Heart left ventricle (tissue), 16 donors: ENCODE data around the gene ENPP6. TPM values are rescaled to one million over a fixed set of nuclear protein-coding genes. Genes with fewer than 3 reads are reported as not detected.

Source experiments
- ATAC-seq, 4 donors: fragments of 200-7000 bp; cut with Tn5 transposase; one replicate each; pipeline ENCODE4 v1.9.1; 2020 to 2022; ENCODE audit warnings: moderate library complexity in 4 of 4, mild to moderate bottlenecking in 3 of 4, moderate number of reproducible peaks in 1 of 4
- DNase-seq, 5 donors: peaks; one replicate each; pipeline ENCODE4 v3.0.0-alpha.2; 2020
- H3K27ac ChIP-seq, 12 donors: fragments of 200-600 bp; sonication (generic) in 4 of 12; one replicate each; pipeline versions ENCODE4 v1.5.0 to v1.8.0; 2016 to 2022; ENCODE audit warnings: mild to moderate bottlenecking in 2 of 12
- H3K27me3 ChIP-seq, 9 donors: fragments of 200-600 bp; sonication (generic) in 2 of 9; one replicate each; pipeline versions ENCODE4 v1.5.1 to v1.8.0; 2016 to 2022; ENCODE audit warnings: mild to moderate bottlenecking in 3 of 9
- H3K36me3 ChIP-seq, 9 donors: fragments of 200-600 bp; sonication (generic) in 2 of 9; one replicate each; pipeline versions ENCODE4 v1.5.0 to v1.8.0; 2018 to 2022; ENCODE audit warnings: mild to moderate bottlenecking in 2 of 9
- H3K4me1 ChIP-seq, 12 donors: fragments of 200-600 bp; sonication (generic) in 4 of 12; one replicate each; pipeline versions ENCODE4 v1.5.0 to v1.8.0; 2016 to 2022; ENCODE audit warnings: mild to moderate bottlenecking in 3 of 12
- H3K4me3 ChIP-seq, 12 donors: fragments of 200-600 bp; sonication (generic) in 4 of 12; one replicate each; pipeline versions ENCODE4 v1.5.0 to v1.8.0; 2017 to 2022; ENCODE audit warnings: mild to moderate bottlenecking in 9 of 12, moderate library complexity in 4 of 12
- H3K9me3 ChIP-seq, 12 donors: fragments of 200-600 bp; sonication (generic) in 4 of 12; one replicate each; pipeline versions ENCODE4 v1.5.0 to v1.8.0; 2016 to 2022; ENCODE audit warnings: mild to moderate bottlenecking in 1 of 12
- CTCF ChIP-seq, 12 donors: fragments of 200-600 bp; sonication (generic) in 4 of 12; IDR thresholded peaks; one replicate each; pipeline versions ENCODE4 v1.5.0 to v1.8.0; 2018 to 2022; ENCODE audit warnings: antibody characterized with exemption in 12 of 12, mild to moderate bottlenecking in 5 of 12
- POLR2A ChIP-seq, 2 donors: fragments of 450-650 bp; IDR thresholded peaks; one replicate each; pipeline ENCODE4 v1.6.1; 2017; ENCODE audit warnings: antibody characterized with exemption in 2 of 2, mild to moderate bottlenecking in 2 of 2, moderate library complexity in 2 of 2
- WGBS, 4 donors: extraction: QIAGEN DNeasy Blood & Tissue Kit in 2 of 4; methylation state at CpG; one replicate each; pipeline versions ENCODE4 v1.1.5 to v1.1.7; 2013 to 2018; 5-methylcytosine and 5-hydroxymethylcytosine counted together
- intact Hi-C, 10 donors: fragments of 100-400 bp; cut with DNase I; formaldehyde crosslinking; loops; one replicate each; pipeline versions ENCODE4 v1.11.1 to v1.14.2; 2022
- polyA plus RNA-seq, 2 donors: library from polyadenylated mRNA; stranded (reverse); fragments of 200-250 nt; gene quantifications; one replicate each; pipeline ENCODE4 v1.2.3, GENCODE V29; 2013
- total RNA-seq, 9 donors: library from RNA; depleted of rRNA in 2 of 9; stranded (reverse); fragments of >200 nt in 2 of 9; fragmentation: NEBNext Ultra II Directional in 3 of 9; extraction: Animal tissue kit (Norgen Biotek cat#: 25700) in 3 of 9; gene quantifications; one replicate each; pipeline versions ENCODE4 v1.1.0 to v1.2.4, GENCODE V29; 2016 to 2023
- donor health status: ischemic (EF 13 %, LVEDD 7.1; RV severe dilation, severe dysfunction).
- donor health status: healthy with polysubstance abuse.
- donor health status: DM: no; HTN: yes; CAD: no.
- donor health status: DM: no; HTN: no; CAD: no.
- donor health status: ischemic (EF 25% LVEDD 6.9; RV normal size, moderate dysfunction).
- donor health status: ischemic (EF 25% LVEDD 5.7; RV mildly dilated, moderate dysfunction).
- donor health status: healthy.
- donor health status: DM: yes; HTN: yes; CAD: no.
- donor health status: ischemic (EF 35%, LVEDD 5.7; RV mildly dilated, moderate dysfunction).
- donor health status: nonischemic (EF 11% LVEDD 7.7; RV severe dilation, severe dysfunction).
- donor health status: DM: yes; HTN: yes; CAD: no.
- donor health status: PGD.
- donor health status: ischemic (EF 29% LVEDD 5.4; RV normal size, mild dysfunction).
- donor health status: nonischemic (EF 23%, LVEDD 6.1; RV moderate dilation, normal function).

ENPP6 gene
- total and polyA plus RNA-seq, 11 donors: 0.03 to 0.35 (median 0.19) TPM; not detected in 2

GRCh38 chr4:184203300-184203699 lies 14.4 kb downstream of the ENPP6 start:
- WGBS, 4 donors: 95 to 98% (median 97%) methylated on average over 6 of the region's 6 CpGs

GRCh38 chr4:184201179-184201578 lies 16.5 kb downstream of the ENPP6 start:
- Histone ChIP-seq H3K9me3 (no peaks in the 10 kb centered on the region), H3K4me1 (no peaks in the 10 kb centered on the region), H3K4me3 (no peak overlapping the region), H3K27ac (no peak overlapping the region), H3K36me3 (no peaks in the 10 kb centered on the region), H3K27me3 (peaks cover 0 to 4% (median 0%) of the 10 kb centered on the region in 9 donors)
- ATAC-seq (no peak), DNase-seq (no peak)
- TF ChIP-seq POLR2A (IDR thresholded peaks at IDR 0.05) (no peak), CTCF (IDR thresholded peaks at IDR 0.05) (no peak)
- WGBS, 4 donors: 58 to 78% (median 72%) methylated on average over 7 of the region's 7 CpGs
- intact Hi-C loops: no loop called here

More at GRCh38 chr4:184203300-184203699, 14.4 kb downstream of the ENPP6 start:
- intact Hi-C loops: no loop called here
- peaks cover 0 to 4% (median 0%) of the 10 kb centered on the region in 9 donors for H3K27me3 ChIP-seq
- no peaks in the 10 kb centered on the region for H3K36me3 ChIP-seq
- H3K4me3 ChIP-seq: no peak overlapping the region
- TF ChIP-seq CTCF (IDR thresholded peaks at IDR 0.05): no peak
- TF ChIP-seq POLR2A (IDR thresholded peaks at IDR 0.05): no peak
- DNase-seq (no peak), ATAC-seq (no peak)
- no peak overlapping the region for H3K27ac ChIP-seq
- no peaks in the 10 kb centered on the region for H3K9me3 ChIP-seq
- H3K4me1 ChIP-seq: no peaks in the 10 kb centered on the region

- intact Hi-C loops: no loop called here
- H3K27me3 ChIP-seq: peaks cover 0 to 4% (median 0%) of the 10 kb centered on the region in 9 donors
These were observed 17.4 kb downstream of the ENPP6 start for GRCh38 chr4:184200296-184200695.

GRCh38 chr4:184199780-184200179 lies 17.9 kb downstream of the ENPP6 start:
- Histone ChIP-seq H3K4me3 (no peak overlapping the region), H3K9me3 (no peaks in the 10 kb centered on the region), H3K36me3 (no peaks in the 10 kb centered on the region), H3K27me3 (peaks cover 0 to 4% (median 0%) of the 10 kb centered on the region in 9 donors), H3K27ac (no peak overlapping the region), H3K4me1 (no peaks in the 10 kb centered on the region)
- TF ChIP-seq CTCF (IDR thresholded peaks at IDR 0.05) (no peak), POLR2A (IDR thresholded peaks at IDR 0.05) (no peak)
- 85 to 98% (median 94%) methylated on average over 4 to 5 of the region's 5 CpGs for WGBS, 4 donors
- ATAC-seq (no peak), DNase-seq (no peak)
- intact Hi-C loops: no loop called here

More at GRCh38 chr4:184200296-184200695, 17.4 kb downstream of the ENPP6 start:
- ATAC-seq (no peak), DNase-seq (no peak)
- Histone ChIP-seq H3K4me1 (no peaks in the 10 kb centered on the region), H3K9me3 (no peaks in the 10 kb centered on the region), H3K36me3 (no peaks in the 10 kb centered on the region), H3K27ac (no peak overlapping the region), H3K4me3 (no peak overlapping the region)
- no peak for TF ChIP-seq POLR2A (IDR thresholded peaks at IDR 0.05)
- WGBS, 4 donors: 75 to 87% (median 81%) methylated on average over 12 of the region's 12 CpGs

- Histone ChIP-seq H3K27ac (no peak overlapping the region), H3K4me1 (no peaks in the 10 kb centered on the region), H3K9me3 (no peaks in the 10 kb centered on the region), H3K27me3 (peaks cover 0 to 3% (median 0%) of the 10 kb centered on the region in 9 donors), H3K4me3 (no peak overlapping the region), H3K36me3 (no peaks in the 10 kb centered on the region)
- ATAC-seq (no peak), DNase-seq (no peak)
- no peak for TF ChIP-seq CTCF (IDR thresholded peaks at IDR 0.05)
- no peak for TF ChIP-seq POLR2A (IDR thresholded peaks at IDR 0.05)
- WGBS, 4 donors: 78 to 80% (median 79%) methylated on average over 4 to 5 of the region's 5 CpGs
- intact Hi-C loops: no loop called here
These were observed 19.5 kb downstream of the ENPP6 start for GRCh38 chr4:184198190-184198589.
